Caco-2 (cell line): ENCODE measurements around the gene KRT79. TPM values are rescaled to one million over a fixed set of nuclear protein-coding genes. Genes with fewer than 3 reads are reported as not detected.

Source experiments
- BruUV-seq: library from RNA; stranded (reverse); fragments of 400-500 nt; replicated peaks from 2 replicates; lab custom pipeline; 2021; lab: Mats Ljungman, UMichigan
- CTCF ChIA-PET: fragments of 300-600 bp; sonication (Branson Sonifier 250); formaldehyde crosslinking; loops from one replicate; lab custom pipeline; 2022; ENCODE audit warnings: antibody characterized with exemption; lab: Charles Lee
- POLR2A ChIA-PET: fragments of 300-600 bp; sonication (Branson Sonifier 250); formaldehyde crosslinking; loops from one replicate; lab custom pipeline; 2022; ENCODE audit warnings: antibody characterized with exemption; lab: Charles Lee
- DNase-seq, 2 experiments: peaks; one replicate each; pipeline versions ENCODE4 v3.0.0 to v3.0.0-alpha.2; 2020 to 2022
- H3K27me3 ChIP-seq: replicated peaks from 2 replicates; pipeline ENCODE4 v1.6.0; 2011; ENCODE audit warnings: low read length; ENCODE audit not compliant: control insufficient read depth, insufficient read depth
- H3K36me3 ChIP-seq: 2 replicates; pipeline ENCODE4 v1.5.1; 2011; ENCODE audit warnings: low read length; ENCODE audit not compliant: control insufficient read depth, insufficient read depth
- H3K4me1 ChIP-seq: fragments of 250-450 bp; sonication (Bioruptor Pico); 2 replicates; pipeline ENCODE4 v1.5.1; 2020; ENCODE audit warnings: mild to moderate bottlenecking
- H3K4me3 ChIP-seq: 2 replicates; pipeline ENCODE4 v1.5.1; 2011; ENCODE audit warnings: low read depth, mild to moderate bottlenecking, control low read depth, low read length
- H3K9me3 ChIP-seq: fragments of 250-450 bp; sonication (Bioruptor Pico); 2 replicates; pipeline ENCODE4 v1.5.1; 2020; ENCODE audit warnings: mild to moderate bottlenecking, moderate library complexity
- H3K27ac Mint-ChIP-seq: one replicate; pipeline ENCODE4 v1.8.0; 2022; ENCODE audit warnings: mixed read lengths; ENCODE audit not compliant: unreplicated experiment
- H3K27me3 Mint-ChIP-seq: one replicate; pipeline ENCODE4 v1.8.0; 2022; ENCODE audit warnings: mixed read lengths; ENCODE audit not compliant: insufficient read depth, unreplicated experiment
- H3K36me3 Mint-ChIP-seq: one replicate; pipeline ENCODE4 v1.8.0; 2022; ENCODE audit warnings: mild to moderate bottlenecking, mixed read lengths; ENCODE audit not compliant: insufficient read depth, unreplicated experiment
- H3K4me1 Mint-ChIP-seq: one replicate; pipeline ENCODE4 v1.8.0; 2022; ENCODE audit warnings: low read depth, mixed read lengths; ENCODE audit not compliant: unreplicated experiment
- H3K4me3 Mint-ChIP-seq: one replicate; pipeline ENCODE4 v1.8.0; 2022; ENCODE audit warnings: mild to moderate bottlenecking, moderate library complexity, mixed read lengths; ENCODE audit not compliant: unreplicated experiment
- H3K9me3 Mint-ChIP-seq: one replicate; pipeline ENCODE4 v1.8.0; 2022; ENCODE audit warnings: mixed read lengths; ENCODE audit not compliant: unreplicated experiment
- intact Hi-C: fragments of 100-400 bp; cut with micrococcal nuclease; formaldehyde crosslinking; loops from one replicate; pipeline ENCODE4 v1.10.0; 2022; ENCODE audit not compliant: unreplicated experiment
- total RNA-seq: library from RNA; stranded (reverse); gene quantifications from 2 replicates; pipeline ENCODE4 v1.2.3, GENCODE V29; 2022
- TF ChIP-seq, protein P1 (sequence below), 2 experiments: fragments of 200-600 bp in 1 of 2; IDR thresholded peaks; 1 replicate in 1 of 2; 2 replicates in 1 of 2; pipeline versions ENCODE4 v1.5.1 to v1.8.0; 2011 to 2022; ENCODE audit warnings: antibody characterized with exemption in 1 of 2, control low read depth in 1 of 2, inconsistent platforms in 1 of 2, low read depth in 1 of 2, low read length in 1 of 2, mild to moderate bottlenecking in 1 of 2, moderate library complexity in 1 of 2; ENCODE audit not compliant: insufficient read depth in 1 of 2, severe bottlenecking in 1 of 2, unreplicated experiment in 1 of 2

The KRT79 gene
- total RNA-seq, 1 experiment from 2014 or later = not detected

DNA sequence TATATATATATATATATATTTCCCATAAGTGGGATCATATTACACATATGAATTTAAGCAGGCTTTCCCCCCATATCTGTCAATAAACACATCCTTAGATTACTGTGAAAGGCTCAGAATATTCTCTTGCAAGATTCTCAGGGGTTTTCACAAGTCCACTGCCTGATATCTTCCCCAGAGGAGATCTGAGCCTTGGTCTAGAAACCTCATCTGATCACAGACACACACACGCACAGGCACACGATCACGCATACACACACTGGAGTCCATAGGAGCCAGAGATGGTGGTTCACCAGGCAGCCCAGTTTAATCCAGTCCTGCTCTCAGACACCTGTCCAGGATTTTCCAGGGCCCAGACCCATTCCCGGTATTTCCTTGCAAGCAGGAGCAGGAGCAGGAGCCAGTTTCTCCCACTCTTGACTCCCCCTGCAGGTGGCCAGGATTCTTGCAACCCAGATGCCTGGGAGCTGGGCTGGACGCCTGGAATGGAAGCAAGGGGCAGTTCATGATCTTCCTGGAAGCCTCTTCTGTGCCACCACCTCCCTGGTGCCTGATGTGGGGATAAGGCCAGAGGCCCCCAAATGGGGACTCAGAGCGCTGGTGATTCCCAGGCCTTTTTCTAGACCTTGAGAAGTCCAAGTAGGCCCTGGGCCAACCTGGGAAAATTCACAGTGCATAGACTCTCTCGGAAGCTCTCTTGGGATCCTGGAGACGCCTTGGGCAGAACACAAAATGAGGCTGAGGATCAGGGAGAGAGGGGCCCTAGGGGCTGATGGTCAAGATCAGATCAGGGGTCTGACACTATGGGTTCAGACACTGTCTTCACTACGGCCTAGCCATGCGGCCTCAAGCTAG lies 31.2 kb upstream of the KRT79 start:
- no peak overlapping the region for H3K4me3 ChIP-seq
- Mint-ChIP-seq H3K4me1 (no peaks in the 10 kb centered on the region), H3K9me3 (no peaks in the 10 kb centered on the region), H3K27me3 (no peaks in the 10 kb centered on the region), H3K36me3 (no peaks in the 10 kb centered on the region), H3K27ac (no peak overlapping the region), H3K4me3 (no peak overlapping the region)
- no peaks in the 10 kb centered on the region for H3K9me3 ChIP-seq
- intact Hi-C loops = loop anchor here (1.0 to 2.0 kb wide), 4 partner anchors 39 to 282 kb away; no protein-coding TSS in a partner anchor
- DNase-seq = peak; percentile 83 to 89
- TF ChIP-seq, protein P1, sequence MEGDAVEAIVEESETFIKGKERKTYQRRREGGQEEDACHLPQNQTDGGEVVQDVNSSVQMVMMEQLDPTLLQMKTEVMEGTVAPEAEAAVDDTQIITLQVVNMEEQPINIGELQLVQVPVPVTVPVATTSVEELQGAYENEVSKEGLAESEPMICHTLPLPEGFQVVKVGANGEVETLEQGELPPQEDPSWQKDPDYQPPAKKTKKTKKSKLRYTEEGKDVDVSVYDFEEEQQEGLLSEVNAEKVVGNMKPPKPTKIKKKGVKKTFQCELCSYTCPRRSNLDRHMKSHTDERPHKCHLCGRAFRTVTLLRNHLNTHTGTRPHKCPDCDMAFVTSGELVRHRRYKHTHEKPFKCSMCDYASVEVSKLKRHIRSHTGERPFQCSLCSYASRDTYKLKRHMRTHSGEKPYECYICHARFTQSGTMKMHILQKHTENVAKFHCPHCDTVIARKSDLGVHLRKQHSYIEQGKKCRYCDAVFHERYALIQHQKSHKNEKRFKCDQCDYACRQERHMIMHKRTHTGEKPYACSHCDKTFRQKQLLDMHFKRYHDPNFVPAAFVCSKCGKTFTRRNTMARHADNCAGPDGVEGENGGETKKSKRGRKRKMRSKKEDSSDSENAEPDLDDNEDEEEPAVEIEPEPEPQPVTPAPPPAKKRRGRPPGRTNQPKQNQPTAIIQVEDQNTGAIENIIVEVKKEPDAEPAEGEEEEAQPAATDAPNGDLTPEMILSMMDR (IDR thresholded peaks at IDR 0.05; ENCODE audit: insufficient read depth in 1 of 2, low read depth in 1 of 2, low read length in 1 of 2, severe bottlenecking in 1 of 2, unreplicated experiment in 1 of 2) = peak; percentile 89 to 93
- no peaks in the 10 kb centered on the region for H3K27me3 ChIP-seq
- ChIA-PET POLR2A (no interaction called here), CTCF (interaction anchor here (0.6 to 1.6 kb wide), 20 partner anchors 9 to 721 kb away, joined by 3 to 8 read pairs (median 4); partner anchors contain the start of gene KRT4)
- BruUV-seq = no TSS peak
- no peaks in the 10 kb centered on the region for H3K36me3 ChIP-seq
- H3K4me1 ChIP-seq = peaks cover 1% of the 10 kb centered on the region; the same call in 1 of the 2 replicates

GRCh38 chr12:52862023-52862422 lies 27.9 kb upstream of the KRT79 start:
- BruUV-seq = no TSS peak
- no peak overlapping the region for H3K4me3 Mint-ChIP-seq
- H3K9me3 Mint-ChIP-seq = no peaks in the 10 kb centered on the region
- H3K4me1 Mint-ChIP-seq = no peaks in the 10 kb centered on the region
- no peak overlapping the region for H3K27ac Mint-ChIP-seq
- TF ChIP-seq, protein P1 (IDR thresholded peaks at IDR 0.05; ENCODE audit: insufficient read depth in 1 of 2, low read depth in 1 of 2, low read length in 1 of 2, severe bottlenecking in 1 of 2, unreplicated experiment in 1 of 2) = no peak
- no peaks in the 10 kb centered on the region for H3K27me3 Mint-ChIP-seq
- Histone ChIP-seq H3K27me3 (no peaks in the 10 kb centered on the region), H3K9me3 (no peaks in the 10 kb centered on the region), H3K4me3 (no peak overlapping the region), H3K4me1 (no peaks in the 10 kb centered on the region), H3K36me3 (no peaks in the 10 kb centered on the region)
- CTCF ChIA-PET = interaction anchor here (1.0 kb wide), 1 partner anchor 9 kb away, joined by 3 read pairs; no protein-coding TSS in a partner anchor
- H3K36me3 Mint-ChIP-seq = no peaks in the 10 kb centered on the region
- DNase-seq = no peak
- POLR2A ChIA-PET = no interaction called here
- intact Hi-C loops = no loop called here

DNA sequence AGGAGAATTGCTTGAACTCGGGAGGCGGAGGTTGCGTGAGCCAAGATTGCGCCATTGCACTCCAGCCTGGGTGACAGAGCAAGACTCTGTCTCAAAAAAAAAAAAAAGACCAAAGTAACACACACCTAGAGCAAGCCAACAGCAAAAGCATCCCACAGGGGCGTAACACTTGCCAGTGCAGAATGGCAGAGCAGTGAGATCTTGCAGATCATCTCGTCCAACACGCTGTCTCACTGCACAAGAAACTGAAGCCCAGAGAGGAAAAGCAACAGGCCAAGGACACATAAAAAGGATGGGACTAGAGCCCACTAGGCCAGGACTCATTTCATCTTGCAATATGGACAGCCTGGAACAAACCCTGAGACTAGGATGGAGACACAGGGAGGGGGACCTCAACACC lies 27.4 kb upstream of the KRT79 start:
- CTCF ChIA-PET = interaction anchor here (0.6 to 1.0 kb wide), 2 partner anchors 9 to 386 kb away, joined by 3 to 5 read pairs; no protein-coding TSS in a partner anchor
- no peak for DNase-seq

More for the DNA sequence above, 27.4 kb upstream of the KRT79 start:
- Mint-ChIP-seq H3K27ac (no peak overlapping the region), H3K27me3 (no peaks in the 10 kb centered on the region), H3K36me3 (no peaks in the 10 kb centered on the region), H3K4me1 (no peaks in the 10 kb centered on the region), H3K4me3 (no peak overlapping the region), H3K9me3 (no peaks in the 10 kb centered on the region)
- H3K27me3 ChIP-seq = no peaks in the 10 kb centered on the region
- POLR2A ChIA-PET = no interaction called here
- BruUV-seq = no TSS peak
- no peaks in the 10 kb centered on the region for H3K4me1 ChIP-seq
- TF ChIP-seq, protein P1 (IDR thresholded peaks at IDR 0.05; ENCODE audit: insufficient read depth in 1 of 2, low read depth in 1 of 2, low read length in 1 of 2, severe bottlenecking in 1 of 2, unreplicated experiment in 1 of 2) = no peak
- H3K36me3 ChIP-seq = no peaks in the 10 kb centered on the region
- H3K4me3 ChIP-seq = no peak overlapping the region
- intact Hi-C loops = no loop called here
- H3K9me3 ChIP-seq = no peaks in the 10 kb centered on the region
